LNCaP clone FGC (cell line): ENCODE measurements around the gene BMP6.

ENCODE experiments used
- DNase-seq: peaks from one replicate; pipeline ENCODE4 v3.0.0-alpha.2; 2011; ENCODE audit warnings: low read depth
- H3K4me3 ChIP-seq: 2 replicates; pipeline ENCODE4 v1.5.1; 2011; ENCODE audit warnings: mild to moderate bottlenecking, low read depth, low read length, control low read depth
- CTCF ChIP-seq: IDR thresholded peaks from 2 replicates; pipeline ENCODE4 v1.5.1; 2012; ENCODE audit warnings: mild to moderate bottlenecking; ENCODE audit not compliant: control insufficient read depth, insufficient read depth; ENCODE audit errors: extremely low read depth

The BMP6 gene

GRCh38 chr6:7905416-7905815, 179.5 kb downstream of the BMP6 start:
- no peak for DNase-seq
- H3K4me3 ChIP-seq, result no peak overlapping the region
- TF ChIP-seq CTCF, result no peak

GRCh38 chr6:7906741-7907140, 180.8 kb downstream of the BMP6 start:
- no peak for TF ChIP-seq CTCF

GRCh38 chr6:7907159-7907558, 181.3 kb downstream of the BMP6 start:
- TF ChIP-seq CTCF, result no peak
- no peak overlapping the region for H3K4me3 ChIP-seq
- DNase-seq, result no peak

More at GRCh38 chr6:7906741-7907140, 180.8 kb downstream of the BMP6 start:
- no peak for DNase-seq
- H3K4me3 ChIP-seq, result no peak overlapping the region

- peak overlapping the region; percentile 87 for H3K4me3 ChIP-seq
- DNase-seq, result no peak
- no peak for TF ChIP-seq CTCF
These were observed 183.7 kb downstream of the BMP6 start for GRCh38 chr6:7909323-7910276.

GRCh38 chr6:7910298-7910653, 184.4 kb downstream of the BMP6 start:
- no peak for TF ChIP-seq CTCF
- no peak for DNase-seq
- H3K4me3 ChIP-seq, result peak overlapping the region; percentile 87

GRCh38 chr6:7910654-7911344, 184.9 kb downstream of the BMP6 start, which contains the start of gene TXNDC5:
Gene TXNDC5, minus strand, starts transcription at chr6:7910788. Its CDS starts 12 bp downstream, at chr6:7910776.
- no peak for TF ChIP-seq CTCF
- no peak for DNase-seq
- H3K4me3 ChIP-seq, result peak within 1 kb of the TSS; percentile 87
